Transverse colon (tissue), 4 donors: ENCODE results near the gene MS4A18. TPM values are rescaled to one million over a fixed set of nuclear protein-coding genes. Genes with fewer than 3 reads are reported as not detected.

Source experiments
- DNase-seq: peaks from one replicate; pipeline ENCODE4 v3.0.0-alpha.2; 2019
- H3K27ac ChIP-seq, 4 donors: fragments of 200-600 bp; sonication (generic); 2 replicates each; pipeline ENCODE4 v1.5.1; 2016 to 2018; ENCODE audit warnings: inconsistent platforms in 4 of 4
- H3K27me3 ChIP-seq: fragments of 200-600 bp; sonication (generic); 2 replicates; pipeline ENCODE4 v1.5.1; 2017; ENCODE audit warnings: inconsistent platforms
- H3K36me3 ChIP-seq, 4 donors: fragments of 200-600 bp; sonication (generic); 2 replicates each; pipeline ENCODE4 v1.5.1; 2017 to 2019; ENCODE audit warnings: inconsistent platforms in 4 of 4
- H3K4me1 ChIP-seq, 4 donors: fragments of 200-600 bp; sonication (generic); 2 replicates each; pipeline ENCODE4 v1.5.1; 2017 to 2020; ENCODE audit warnings: inconsistent platforms in 4 of 4
- H3K4me3 ChIP-seq, 4 donors: fragments of 200-600 bp; sonication (generic); 1 replicate in 1 of 4; 2 replicates in 3 of 4; pipeline versions ENCODE4 v1.5.1 to v1.6.1; 2017 to 2019; ENCODE audit warnings: inconsistent platforms in 4 of 4
- H3K9me3 ChIP-seq, 2 donors: fragments of 200-600 bp; sonication (generic); 2 replicates each; pipeline ENCODE4 v1.5.1; 2017 to 2019; ENCODE audit warnings: inconsistent platforms in 2 of 2
- EP300 ChIP-seq: sonication (generic); formaldehyde crosslinking; IDR thresholded peaks from one replicate; pipeline ENCODE4 v1.6.1; 2017; ENCODE audit warnings: antibody characterized with exemption, low read depth
- POLR2A ChIP-seq: fragments of 450-650 bp; IDR thresholded peaks from one replicate; pipeline ENCODE4 v1.6.1; 2016; ENCODE audit warnings: antibody characterized with exemption, mild to moderate bottlenecking, moderate library complexity
- POLR2AphosphoS5 ChIP-seq, 3 donors: sonication (generic); formaldehyde crosslinking; IDR thresholded peaks; one replicate each; pipeline ENCODE4 v1.6.1; 2016; ENCODE audit warnings: antibody characterized with exemption in 3 of 3
- WGBS, 2 donors: methylation state at CpG; one replicate each; pipeline ENCODE4 v1.1.5; 2018; ENCODE audit warnings: low coverage in 1 of 2; 5-methylcytosine and 5-hydroxymethylcytosine counted together
- in situ Hi-C, 4 donors: fragments of 200-750 bp; cut with MboI; loops; one replicate each; pipeline versions ENCODE4 v1.15.0 to v1.15.1; 2017; ENCODE audit warnings: low sequenced_read_pairs in 3 of 4, low pct_ligation_motif_present in 1 of 4, low pct_unique_long_range_greater_than_20kb in 1 of 4
- intact Hi-C: fragments of 100-400 bp; cut with DNase I; formaldehyde crosslinking; loops from one replicate; pipeline ENCODE4 v1.15.1; 2023; ENCODE audit warnings: low total_unique reads
- total RNA-seq, 4 donors: library from RNA; depleted of rRNA; stranded (reverse); fragments of >200 nt; gene quantifications; one replicate each; pipeline ENCODE4 v1.1.0, GENCODE V29; 2016
- TF ChIP-seq, protein P1 (sequence below), 5 experiments: fragments of 200-600 bp in 3 of 5; fragments of 450-650 bp in 2 of 5; sonication (generic) in 3 of 5; IDR thresholded peaks; 1 replicate in 2 of 5; 2 replicates in 3 of 5; pipeline ENCODE4 v1.5.1; 2016 to 2017; ENCODE audit warnings: antibody characterized with exemption in 5 of 5, inconsistent platforms in 3 of 5, mild to moderate bottlenecking in 2 of 5, moderate library complexity in 1 of 5

Gene MS4A18
- total RNA-seq, 4 donors from 2014 or later, result not detected

DNA sequence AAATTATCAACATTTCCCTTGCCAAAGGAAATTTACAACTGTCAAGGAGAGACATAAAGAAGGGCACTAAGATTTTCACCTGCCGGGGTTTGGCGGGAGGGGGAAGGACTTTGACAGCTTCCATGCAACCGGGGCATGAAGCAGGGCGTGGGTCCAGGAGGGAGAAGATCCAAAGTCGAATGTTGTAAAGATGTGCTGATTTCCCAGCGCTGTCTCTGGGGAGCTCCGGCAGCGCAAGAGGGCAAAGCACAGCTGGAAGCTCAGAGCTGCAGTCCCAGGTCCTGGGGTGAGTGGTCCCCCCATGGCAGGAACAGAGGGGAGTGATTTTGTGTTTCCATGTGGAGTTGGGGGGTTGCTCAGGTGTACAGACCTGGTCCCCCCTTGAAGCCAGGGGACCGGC lies 60.6 kb downstream of the MS4A18 start, which contains the start of gene MS4A10:
TSS of gene MS4A10 (plus strand) at position 198 of the 400 bp plus-strand sequence. CDS start 5,003 bp downstream, outside the sequence.
- H3K27me3 ChIP-seq, result no peaks in the 10 kb centered on the region
- H3K27ac ChIP-seq, result no peak within 1 kb of the TSS
- in situ Hi-C loops (no loop called here), intact Hi-C loops (no loop called here)
- WGBS, 2 donors, result 40 to 48% methylated on average over 1 to 9 of the region's 9 CpGs
- H3K4me3 ChIP-seq, result no peak within 1 kb of the TSS
- no peaks in the 10 kb centered on the region for H3K36me3 ChIP-seq
- no peaks in the 10 kb centered on the region for H3K9me3 ChIP-seq
- no peak for TF ChIP-seq POLR2AphosphoS5 (IDR thresholded peaks at IDR 0.05)
- TF ChIP-seq POLR2A, result no peak
- TF ChIP-seq EP300, result no peak
- TF ChIP-seq, protein P1, sequence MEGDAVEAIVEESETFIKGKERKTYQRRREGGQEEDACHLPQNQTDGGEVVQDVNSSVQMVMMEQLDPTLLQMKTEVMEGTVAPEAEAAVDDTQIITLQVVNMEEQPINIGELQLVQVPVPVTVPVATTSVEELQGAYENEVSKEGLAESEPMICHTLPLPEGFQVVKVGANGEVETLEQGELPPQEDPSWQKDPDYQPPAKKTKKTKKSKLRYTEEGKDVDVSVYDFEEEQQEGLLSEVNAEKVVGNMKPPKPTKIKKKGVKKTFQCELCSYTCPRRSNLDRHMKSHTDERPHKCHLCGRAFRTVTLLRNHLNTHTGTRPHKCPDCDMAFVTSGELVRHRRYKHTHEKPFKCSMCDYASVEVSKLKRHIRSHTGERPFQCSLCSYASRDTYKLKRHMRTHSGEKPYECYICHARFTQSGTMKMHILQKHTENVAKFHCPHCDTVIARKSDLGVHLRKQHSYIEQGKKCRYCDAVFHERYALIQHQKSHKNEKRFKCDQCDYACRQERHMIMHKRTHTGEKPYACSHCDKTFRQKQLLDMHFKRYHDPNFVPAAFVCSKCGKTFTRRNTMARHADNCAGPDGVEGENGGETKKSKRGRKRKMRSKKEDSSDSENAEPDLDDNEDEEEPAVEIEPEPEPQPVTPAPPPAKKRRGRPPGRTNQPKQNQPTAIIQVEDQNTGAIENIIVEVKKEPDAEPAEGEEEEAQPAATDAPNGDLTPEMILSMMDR (IDR thresholded peaks at IDR 0.05), result no peak
- DNase-seq, result peak; percentile 62
- peaks cover 0 to 29% (median 6%) of the 10 kb centered on the region in 4 donors for H3K4me1 ChIP-seq

DNA sequence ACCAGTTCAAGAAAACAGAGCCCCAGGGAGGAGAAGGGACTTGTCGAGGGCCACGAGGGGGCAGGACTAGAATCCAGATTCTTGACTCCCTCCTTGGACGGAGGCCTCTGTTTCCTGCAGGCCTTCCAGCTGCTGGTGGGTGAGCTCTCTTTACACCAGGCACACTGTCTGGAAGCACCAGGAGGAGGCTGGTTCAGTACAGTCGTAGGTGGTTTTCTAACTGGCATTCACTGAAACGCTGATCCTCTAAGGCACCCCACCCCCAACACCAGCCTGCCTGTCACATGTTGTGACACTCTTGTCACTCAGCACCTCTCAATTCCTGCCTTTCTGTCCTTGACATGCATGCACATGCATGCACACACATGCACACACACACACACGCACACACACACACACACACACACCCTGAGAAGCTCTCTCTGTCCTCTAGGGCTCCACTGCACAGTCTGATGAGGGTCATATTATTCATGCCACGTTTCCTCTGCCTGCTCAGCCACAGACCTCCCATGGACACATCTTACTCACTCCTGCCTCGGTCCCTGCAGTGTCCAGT lies 61.4 kb downstream of the MS4A18 start:
- WGBS, 2 donors, result 10 to 45% methylated on average over 2 to 8 of the region's 8 CpGs
- no peak overlapping the region for H3K4me3 ChIP-seq
- H3K27me3 ChIP-seq, result no peaks in the 10 kb centered on the region
- no peak overlapping the region for H3K27ac ChIP-seq
- H3K9me3 ChIP-seq, result no peaks in the 10 kb centered on the region
- TF ChIP-seq, protein P1 (IDR thresholded peaks at IDR 0.05), result no peak
- TF ChIP-seq POLR2A, result no peak
- TF ChIP-seq EP300, result no peak
- no peak for DNase-seq
- in situ Hi-C loops, result no loop called here
- no peaks in the 10 kb centered on the region for H3K36me3 ChIP-seq
- H3K4me1 ChIP-seq, result peaks cover 0 to 29% (median 6%) of the 10 kb centered on the region in 4 donors
- intact Hi-C loops, result no loop called here

DNA sequence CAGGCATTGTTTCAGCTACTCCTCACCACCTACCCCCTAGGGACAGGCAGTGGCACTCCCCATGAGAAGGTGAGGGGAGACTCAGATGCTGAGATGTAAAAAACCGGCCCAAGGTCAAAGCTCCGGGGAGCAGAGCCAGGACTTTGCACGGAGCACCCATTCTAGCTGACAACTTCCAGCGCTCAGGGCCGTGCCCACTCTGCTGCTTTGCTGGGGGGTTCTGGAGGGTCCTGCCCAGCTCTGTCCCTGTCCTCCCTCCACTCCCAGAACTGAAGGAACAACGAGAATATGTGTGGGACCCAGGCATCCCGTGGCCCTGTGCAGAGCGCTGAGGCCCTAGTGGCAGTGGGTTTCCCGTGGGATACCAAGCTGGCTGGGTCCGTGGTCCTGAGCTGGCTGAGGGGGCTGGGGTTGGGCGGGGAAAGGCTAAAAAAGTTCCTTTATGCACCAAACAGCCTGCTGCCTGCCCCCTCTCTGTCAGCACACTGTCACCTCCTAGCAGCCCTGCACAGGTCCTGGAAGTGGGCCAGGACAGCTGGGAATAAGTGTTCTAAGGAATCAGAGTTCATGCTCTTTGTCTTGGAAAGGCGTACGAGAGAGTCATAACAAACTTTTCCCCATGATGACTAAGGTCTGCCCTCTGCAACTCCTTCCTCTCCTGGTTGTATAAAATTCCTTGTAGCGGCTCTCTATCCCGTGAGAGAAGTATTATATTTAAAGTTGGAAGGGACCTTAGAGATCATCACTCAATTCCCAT lies 62.5 kb downstream of the MS4A18 start:
- no peaks in the 10 kb centered on the region for H3K9me3 ChIP-seq
- peak overlapping the region in 1 of 4 donors; percentile 41 for H3K27ac ChIP-seq
- in situ Hi-C loops (no loop called here), intact Hi-C loops (no loop called here)
- peaks cover 0 to 29% (median 6%) of the 10 kb centered on the region in 4 donors for H3K4me1 ChIP-seq
- WGBS, 2 donors, result 20 to 55% methylated on average over 2 to 13 of the region's 15 CpGs
- DNase-seq, result peak; percentile 71
- TF ChIP-seq EP300 (no peak), POLR2AphosphoS5 (IDR thresholded peaks at IDR 0.05) (peak in 1 of 3 donors; percentile 14)
- no peaks in the 10 kb centered on the region for H3K27me3 ChIP-seq
- no peaks in the 10 kb centered on the region for H3K36me3 ChIP-seq
- no peak overlapping the region for H3K4me3 ChIP-seq

DNA sequence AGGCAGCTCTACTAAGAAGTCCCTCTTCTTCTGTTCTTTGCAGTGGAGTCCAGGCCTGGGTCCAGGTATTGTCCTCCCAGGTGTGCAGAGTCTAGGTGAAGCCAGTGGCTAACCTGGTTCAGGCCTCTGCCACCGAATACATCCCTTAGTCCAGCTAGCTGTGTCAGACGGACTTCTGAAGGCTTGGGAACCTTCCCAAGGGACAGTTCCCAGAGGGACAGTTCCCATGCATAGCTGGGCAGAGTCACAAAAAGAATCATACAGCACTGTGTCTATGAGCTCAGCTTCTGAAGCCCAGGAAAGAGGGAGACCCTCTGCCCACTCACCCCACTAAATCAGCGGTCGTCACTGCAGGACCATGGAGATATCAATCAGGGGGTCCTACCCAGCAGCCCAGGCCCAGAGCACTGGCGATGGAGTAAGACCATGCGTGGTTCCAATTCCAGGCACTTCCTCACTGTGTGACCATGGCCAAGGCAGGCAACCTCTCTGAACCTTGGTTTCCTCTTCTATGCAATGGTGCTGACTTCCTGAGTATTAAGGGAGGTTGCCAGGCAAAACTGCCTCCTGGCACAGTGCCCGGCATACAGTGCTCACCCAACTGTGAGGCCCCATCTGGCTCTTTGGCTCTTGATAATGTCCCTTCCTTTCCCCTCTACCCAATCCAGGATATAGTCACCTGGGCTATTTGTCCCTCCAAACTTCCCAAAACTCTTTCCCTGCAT lies 64.0 kb downstream of the MS4A18 start:
- in situ Hi-C loops, result no loop called here
- 80 to 83% methylated on average over 1 to 7 of the region's 7 CpGs for WGBS, 2 donors
- no peak for TF ChIP-seq EP300
- TF ChIP-seq, protein P1 (IDR thresholded peaks at IDR 0.05), result no peak
- TF ChIP-seq POLR2AphosphoS5 (IDR thresholded peaks at IDR 0.05), result no peak
- TF ChIP-seq POLR2A, result no peak

More for the DNA sequence above, 64.0 kb downstream of the MS4A18 start:
- no peaks in the 10 kb centered on the region for H3K27me3 ChIP-seq
- H3K4me1 ChIP-seq, result peaks cover 0 to 29% (median 6%) of the 10 kb centered on the region in 4 donors
- H3K27ac ChIP-seq, result no peak overlapping the region
- no peaks in the 10 kb centered on the region for H3K36me3 ChIP-seq
- DNase-seq, result no peak
- no peak overlapping the region for H3K4me3 ChIP-seq
- no peaks in the 10 kb centered on the region for H3K9me3 ChIP-seq
- intact Hi-C loops, result no loop called here
